ENCODE measurements around the gene LRRC9. TPM values are rescaled to one million over a fixed set of nuclear protein-coding genes. Genes with fewer than 3 reads are reported as not detected.

Gene LRRC9
- polyA plus RNA-seq, 3 donors, result not detected

DNA sequence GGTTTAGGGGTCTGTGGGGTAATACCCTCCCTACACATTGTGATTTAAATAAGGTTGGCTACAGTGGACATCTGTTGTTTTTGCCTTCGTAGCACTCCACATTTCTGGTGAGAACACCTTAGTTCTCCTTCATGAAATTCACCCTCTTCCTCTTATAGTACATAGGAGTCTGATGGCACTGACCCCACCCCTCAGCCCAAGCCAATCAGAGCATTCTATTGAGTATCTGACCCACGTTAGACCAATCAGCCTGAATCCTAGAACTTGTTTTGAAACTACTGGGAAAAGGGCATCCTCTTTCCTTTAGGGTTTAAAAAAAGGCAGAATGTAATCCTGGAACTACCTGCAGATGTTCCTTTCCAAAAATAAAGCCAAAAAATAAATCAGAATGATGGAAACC, 15.8 kb upstream of the LRRC9 start:
- H3K36me3 ChIP-seq (replicated peaks in 1 of 2; ENCODE audit: control insufficient read depth in 1 of 2, insufficient read depth in 2 of 2, low read length in 2 of 2), result no peaks in the 10 kb centered on the region
- no peak for DNase-seq
- Mint-ChIP-seq H3K27ac (no peak overlapping the region), H3K36me3 (no peaks in the 10 kb centered on the region), H3K4me1 (no peaks in the 10 kb centered on the region), H3K9me3 (peaks cover 0 to 6% (median 2%) of the 10 kb centered on the region in 7 donors), H3K4me3 (no peak overlapping the region), H3K27me3 (ENCODE audit: low read depth in 3 of 3) (peaks cover 0 to 6% (median 2%) of the 10 kb centered on the region in 3 donors)
- H3K27ac ChIP-seq (ENCODE audit: low read depth in 1 of 2, low read length in 2 of 2), result no peak overlapping the region
- intact Hi-C loops (cut with micrococcal nuclease), result no loop called here
- no peak overlapping the region for H2AFZ ChIP-seq (ENCODE audit: insufficient read depth, low read depth, low read length, poor library complexity, severe bottlenecking)
- WGBS (ENCODE audit: insufficient coverage), result 75% methylated on average over 1 of the region's 2 CpGs
- no peak overlapping the region for H3K4me2 ChIP-seq (replicated peaks; ENCODE audit: extremely low read depth, low read length, poor library complexity, severe bottlenecking)
- no peaks in the 10 kb centered on the region for H3K79me2 ChIP-seq (ENCODE audit: insufficient read depth, low read length)
- no peak overlapping the region for H3K9ac ChIP-seq (ENCODE audit: insufficient read depth, low read length, poor library complexity, severe bottlenecking)
- no peak overlapping the region for H3K4me3 ChIP-seq (replicated peaks in 1 of 3; ENCODE audit: low read depth in 2 of 3, low read length in 3 of 3)
- no peaks in the 10 kb centered on the region for H3K9me3 ChIP-seq (replicated peaks in 1 of 2; ENCODE audit: control insufficient read depth in 1 of 2, insufficient read depth in 1 of 2, low read length in 2 of 2)
- no peaks in the 10 kb centered on the region for H3K27me3 ChIP-seq (ENCODE audit: control insufficient read depth in 2 of 2, insufficient read depth in 2 of 2, low read length in 2 of 2)
- TF ChIP-seq CTCF (IDR thresholded peaks at IDR 0.05), result no peak
- no peaks in the 10 kb centered on the region for H4K20me1 ChIP-seq (ENCODE audit: insufficient read depth, low read length)
- no peaks in the 10 kb centered on the region for H3K4me1 ChIP-seq (ENCODE audit: control insufficient read depth in 1 of 2, insufficient read depth in 2 of 2, low read length in 2 of 2)

DNA sequence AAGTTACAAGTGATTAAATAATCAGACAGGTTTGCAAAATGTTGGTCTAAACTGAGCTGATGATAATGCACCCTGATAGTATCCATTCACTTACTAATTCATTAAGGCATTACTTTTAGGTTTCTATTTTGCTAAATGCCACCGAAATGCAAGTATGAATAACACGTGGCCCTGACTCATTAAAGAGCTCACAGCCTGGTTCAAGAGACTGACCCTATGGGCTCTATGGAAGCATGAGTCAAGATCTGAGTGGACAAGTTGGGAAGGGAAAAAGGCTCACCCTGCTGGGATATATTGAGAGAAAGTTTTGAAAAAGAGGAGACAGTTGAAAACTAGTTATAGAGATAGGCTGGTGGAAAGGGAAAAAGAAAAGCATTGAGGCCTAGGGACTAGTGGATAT, 14.8 kb upstream of the LRRC9 start:
- no peak overlapping the region for H3K9ac ChIP-seq (ENCODE audit: insufficient read depth, low read length, poor library complexity, severe bottlenecking)
- no peak overlapping the region for H3K4me3 ChIP-seq (replicated peaks in 1 of 3; ENCODE audit: low read depth in 2 of 3, low read length in 3 of 3)
- H3K27ac Mint-ChIP-seq, result no peak overlapping the region
- no peak overlapping the region for H2AFZ ChIP-seq (ENCODE audit: insufficient read depth, low read depth, low read length, poor library complexity, severe bottlenecking)
- TF ChIP-seq CTCF (IDR thresholded peaks at IDR 0.05), result no peak
- no peaks in the 10 kb centered on the region for H3K4me1 ChIP-seq (ENCODE audit: control insufficient read depth in 1 of 2, insufficient read depth in 2 of 2, low read length in 2 of 2)
- no peaks in the 10 kb centered on the region for H3K9me3 ChIP-seq (replicated peaks in 1 of 2; ENCODE audit: control insufficient read depth in 1 of 2, insufficient read depth in 1 of 2, low read length in 2 of 2)
- no peaks in the 10 kb centered on the region for H3K79me2 ChIP-seq (ENCODE audit: insufficient read depth, low read length)
- no peaks in the 10 kb centered on the region for H3K36me3 Mint-ChIP-seq
- no peak for DNase-seq
- peaks cover 2 to 6% (median 2%) of the 10 kb centered on the region in 3 donors for H3K27me3 Mint-ChIP-seq (ENCODE audit: low read depth in 3 of 3)
- no peaks in the 10 kb centered on the region for H3K4me1 Mint-ChIP-seq
- no peak overlapping the region for H3K27ac ChIP-seq (ENCODE audit: low read depth in 1 of 2, low read length in 2 of 2)
- H3K4me3 Mint-ChIP-seq, result no peak overlapping the region
- H3K36me3 ChIP-seq (replicated peaks in 1 of 2; ENCODE audit: control insufficient read depth in 1 of 2, insufficient read depth in 2 of 2, low read length in 2 of 2), result no peaks in the 10 kb centered on the region
- H4K20me1 ChIP-seq (ENCODE audit: insufficient read depth, low read length), result no peaks in the 10 kb centered on the region
- intact Hi-C loops (cut with micrococcal nuclease), result no loop called here
- peaks cover 0 to 6% (median 2%) of the 10 kb centered on the region in 7 donors for H3K9me3 Mint-ChIP-seq
- H3K4me2 ChIP-seq (replicated peaks; ENCODE audit: extremely low read depth, low read length, poor library complexity, severe bottlenecking), result no peak overlapping the region
- WGBS (ENCODE audit: insufficient coverage), result 100% methylated on average over 1 of the region's 2 CpGs
- H3K27me3 ChIP-seq (ENCODE audit: control insufficient read depth in 2 of 2, insufficient read depth in 2 of 2, low read length in 2 of 2), result no peaks in the 10 kb centered on the region

Measured in CD14-positive monocyte (primary cell).